HCT116 (cell line): ENCODE data around the gene SH3BP4. TPM values are rescaled to one million over a fixed set of nuclear protein-coding genes. Genes with fewer than 3 reads are reported as not detected.

Experiments
- ATAC-seq: fragments of 200-7000 bp; cut with Tn5 transposase; 2 replicates; pipeline ENCODE4 v1.9.1; 2020; ENCODE audit warnings: mild to moderate bottlenecking, moderate library complexity
- BruUV-seq: library from RNA; stranded (reverse); fragments of 400-500 nt; replicated peaks from 2 replicates; lab custom pipeline; 2021; lab: Mats Ljungman, UMichigan
- CTCF ChIA-PET: fragments of 300-600 bp; sonication (Branson Sonifier 250); formaldehyde crosslinking; loops from one replicate; lab custom pipeline; 2021; ENCODE audit warnings: antibody characterized with exemption; lab: Charles Lee
- POLR2A ChIA-PET: fragments of 300-600, 350-600 bp; sonication (Branson Sonifier 250); formaldehyde crosslinking; loops from one replicate; lab custom pipeline; 2021; ENCODE audit warnings: antibody characterized with exemption; lab: Charles Lee
- RAD21 ChIA-PET, 2 experiments: fragments of 300-600 bp; sonication (Branson Sonifier 250); formaldehyde crosslinking; loops; one replicate each; lab custom pipeline; 2023; ENCODE audit warnings: low total read pairs in 2 of 2; ENCODE audit not compliant: uncharacterized antibody in 2 of 2, unreplicated experiment in 2 of 2, low non-redundant PET in 1 of 2; lab: Charles Lee
- DNase-seq: peaks from one replicate; pipeline ENCODE4 v3.0.0-alpha.2; 2010; ENCODE audit warnings: low read depth, low spot score
- H2AFZ ChIP-seq: fragments of 200-600 bp; shearing (Covaris generic), sonication (generic); 2 replicates; pipeline ENCODE4 v1.6.1; 2017; ENCODE audit warnings: low read depth, mixed run types, mixed read lengths, antibody characterized with exemption, low read length; ENCODE audit not compliant: poor library complexity, severe bottlenecking
- H3K27ac ChIP-seq: 2 replicates; pipeline ENCODE4 v1.5.1; 2012; ENCODE audit warnings: low read depth, low read length
- H3K27me3 ChIP-seq: fragments of 200-600 bp; sonication (generic); 2 replicates; pipeline ENCODE4 v1.6.1; 2016; ENCODE audit warnings: mixed run types, low read length, mixed read lengths; ENCODE audit not compliant: insufficient read depth
- H3K36me3 ChIP-seq, 2 experiments: fragments of 200-500 bp in 1 of 2; fragments of 200-600 bp in 1 of 2; sonication (Bioruptor generic) in 1 of 2; sonication (generic) in 1 of 2; 2 replicates each; pipeline versions ENCODE4 v1.5.1 to v1.6.1; 2014 to 2016; ENCODE audit warnings: low read length in 2 of 2, inconsistent platforms in 1 of 2, mixed read lengths in 1 of 2, mixed run types in 1 of 2; ENCODE audit not compliant: insufficient read depth in 2 of 2, control insufficient read depth in 1 of 2
- H3K4me1 ChIP-seq, 2 experiments: fragments of 200-600 bp in 1 of 2; sonication (generic) in 1 of 2; 2 replicates each; pipeline versions ENCODE4 v1.5.1 to v1.6.1; 2012 to 2017; ENCODE audit warnings: low read length in 2 of 2, inconsistent platforms in 1 of 2, mild to moderate bottlenecking in 1 of 2, mixed read lengths in 1 of 2, mixed run types in 1 of 2, moderate library complexity in 1 of 2; ENCODE audit not compliant: insufficient read depth in 2 of 2, control insufficient read depth in 1 of 2
- H3K4me2 ChIP-seq: fragments of 200-600 bp; sonication (generic); 2 replicates; pipeline ENCODE4 v1.6.1; 2017; ENCODE audit warnings: mixed run types, low read length, mixed read lengths
- H3K4me3 ChIP-seq, 2 experiments: fragments of 200-600 bp in 1 of 2; sonication (generic) in 1 of 2; replicated peaks in 1 of 2; 2 replicates each; pipeline ENCODE4 v1.5.1; 2011 to 2016; ENCODE audit warnings: low read length in 2 of 2, control low read depth in 1 of 2, low read depth in 1 of 2, mild to moderate bottlenecking in 1 of 2, mixed read lengths in 1 of 2, mixed run types in 1 of 2
- H3K79me2 ChIP-seq: fragments of 200-600 bp; sonication (generic); 2 replicates; pipeline ENCODE4 v1.6.1; 2017; ENCODE audit warnings: mild to moderate bottlenecking, mixed run types, low read length, moderate library complexity, mixed read lengths; ENCODE audit not compliant: insufficient read depth
- H3K9ac ChIP-seq: fragments of 200-600 bp; sonication (generic); 2 replicates; pipeline ENCODE4 v1.6.1; 2016; ENCODE audit warnings: low read length, mixed read lengths
- H3K9me2 ChIP-seq: fragments of 200-600 bp; sonication (generic), shearing (Covaris generic); 2 replicates; pipeline ENCODE4 v1.6.1; 2017; ENCODE audit warnings: mixed run types, mild to moderate bottlenecking, moderate library complexity; ENCODE audit not compliant: insufficient read depth
- H3K9me3 ChIP-seq, 2 experiments: fragments of 200-500 bp in 1 of 2; fragments of 200-600 bp in 1 of 2; sonication (Bioruptor generic) in 1 of 2; sonication (generic) in 1 of 2; 2 replicates each; pipeline ENCODE4 v1.6.1; 2014 to 2017; ENCODE audit warnings: low read length in 2 of 2, mixed read lengths in 2 of 2, inconsistent platforms in 1 of 2, low read depth in 1 of 2, mild to moderate bottlenecking in 1 of 2, mixed run types in 1 of 2, moderate library complexity in 1 of 2; ENCODE audit not compliant: control insufficient read depth in 1 of 2, insufficient read depth in 1 of 2
- H4K20me1 ChIP-seq: fragments of 200-600 bp; sonication (generic), shearing (Covaris generic); 2 replicates; pipeline ENCODE4 v1.6.1; 2017; ENCODE audit warnings: mixed run types, mild to moderate bottlenecking, moderate library complexity; ENCODE audit not compliant: insufficient read depth
- EGR1 ChIP-seq: IDR thresholded peaks from 2 replicates; pipeline ENCODE4 v1.6.1; 2012; ENCODE audit warnings: low read depth
- FOSL1 ChIP-seq: IDR thresholded peaks from 2 replicates; pipeline ENCODE4 v1.6.1; 2012; ENCODE audit warnings: low read depth
- JUND ChIP-seq: IDR thresholded peaks from 2 replicates; pipeline ENCODE4 v1.6.1; 2012
- MAX ChIP-seq: IDR thresholded peaks from 2 replicates; pipeline ENCODE4 v1.6.1; 2012
- POLR2AphosphoS5 ChIP-seq: IDR thresholded peaks from 2 replicates; pipeline ENCODE4 v1.6.1; 2011; ENCODE audit warnings: mild to moderate bottlenecking, low read depth, low read length, moderate library complexity
- RAD21 ChIP-seq: IDR thresholded peaks from 2 replicates; pipeline ENCODE4 v1.6.1; 2012; ENCODE audit warnings: low read depth, mild to moderate bottlenecking
- REST ChIP-seq: IDR thresholded peaks from 2 replicates; pipeline ENCODE4 v1.6.1; 2012; ENCODE audit warnings: low read depth
- SIN3A ChIP-seq: IDR thresholded peaks from 2 replicates; pipeline ENCODE4 v1.6.1; 2012; ENCODE audit warnings: low read depth
- TCF7L2 ChIP-seq: IDR thresholded peaks from 2 replicates; pipeline ENCODE4 v1.7.0; 2011; ENCODE audit warnings: borderline replicate concordance, inconsistent platforms; ENCODE audit not compliant: insufficient read depth, insufficient read length; ENCODE audit errors: extremely low read depth
- ZNF274 ChIP-seq: fragments of 200-500 bp; sonication (Bioruptor generic); IDR thresholded peaks from 2 replicates; pipeline ENCODE4 v1.6.1; 2014; ENCODE audit warnings: mild to moderate bottlenecking, low read depth, low read length, inconsistent platforms
- intact Hi-C: fragments of 100-400 bp; cut with micrococcal nuclease; formaldehyde crosslinking; loops from 2 replicates; pipeline ENCODE4 v1.10.0; 2022
- total RNA-seq: library from RNA; stranded (reverse); gene quantifications from one replicate; pipeline ENCODE4 v1.2.1, GENCODE V29; 2021; ENCODE audit not compliant: unreplicated experiment
- TF ChIP-seq, protein P1 (sequence below), 3 experiments: fragments of 200-600 bp in 1 of 3; sonication (generic) in 1 of 3; IDR thresholded peaks in 2 of 3; conservative IDR thresholded peaks in 1 of 3; 2 replicates each; pipeline ENCODE4 v1.5.1; 2012 to 2017; ENCODE audit warnings: low read depth in 2 of 3, low read length in 2 of 3, antibody characterized with exemption in 1 of 3, borderline replicate concordance in 1 of 3, control low read depth in 1 of 3, mild to moderate bottlenecking in 1 of 3, mixed read lengths in 1 of 3, mixed run types in 1 of 3, moderate library complexity in 1 of 3; ENCODE audit not compliant: insufficient read depth in 1 of 3

The SH3BP4 gene
- total RNA-seq, 1 experiment from 2014 or later = 32.9 TPM

GRCh38 chr2:234957834-234958135 lies 6.0 kb downstream of the SH3BP4 start:
- Histone ChIP-seq H3K4me3 (no peak overlapping the region), H3K4me2 (no peak overlapping the region), H3K9me3 (no peaks in the 10 kb centered on the region), H3K27me3 (no peaks in the 10 kb centered on the region), H3K9ac (no peak overlapping the region), H3K4me1 (peaks cover 32 to 54% of the 10 kb centered on the region in 2 experiments), H2AFZ (no peak overlapping the region), H3K27ac (no peak overlapping the region), H4K20me1 (no peaks in the 10 kb centered on the region)
- DNase-seq (no peak), ATAC-seq (no peak)
- BruUV-seq = no TSS peak
- ChIA-PET RAD21 (no interaction called here), CTCF (no interaction called here), POLR2A (no interaction called here)
- TF ChIP-seq REST (no peak), RAD21 (no peak), EGR1 (no peak), MAX (no peak), FOSL1 (no peak), POLR2AphosphoS5 (no peak), ZNF274 (no peak), TCF7L2 (no peak), SIN3A (no peak), JUND (no peak)
- TF ChIP-seq, protein P1, sequence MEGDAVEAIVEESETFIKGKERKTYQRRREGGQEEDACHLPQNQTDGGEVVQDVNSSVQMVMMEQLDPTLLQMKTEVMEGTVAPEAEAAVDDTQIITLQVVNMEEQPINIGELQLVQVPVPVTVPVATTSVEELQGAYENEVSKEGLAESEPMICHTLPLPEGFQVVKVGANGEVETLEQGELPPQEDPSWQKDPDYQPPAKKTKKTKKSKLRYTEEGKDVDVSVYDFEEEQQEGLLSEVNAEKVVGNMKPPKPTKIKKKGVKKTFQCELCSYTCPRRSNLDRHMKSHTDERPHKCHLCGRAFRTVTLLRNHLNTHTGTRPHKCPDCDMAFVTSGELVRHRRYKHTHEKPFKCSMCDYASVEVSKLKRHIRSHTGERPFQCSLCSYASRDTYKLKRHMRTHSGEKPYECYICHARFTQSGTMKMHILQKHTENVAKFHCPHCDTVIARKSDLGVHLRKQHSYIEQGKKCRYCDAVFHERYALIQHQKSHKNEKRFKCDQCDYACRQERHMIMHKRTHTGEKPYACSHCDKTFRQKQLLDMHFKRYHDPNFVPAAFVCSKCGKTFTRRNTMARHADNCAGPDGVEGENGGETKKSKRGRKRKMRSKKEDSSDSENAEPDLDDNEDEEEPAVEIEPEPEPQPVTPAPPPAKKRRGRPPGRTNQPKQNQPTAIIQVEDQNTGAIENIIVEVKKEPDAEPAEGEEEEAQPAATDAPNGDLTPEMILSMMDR (IDR thresholded peaks at IDR 0.05 in 2 of 3, conservative IDR thresholded peaks at IDR 0.05 in 1 of 3; ENCODE audit: borderline replicate concordance in 1 of 3, insufficient read depth in 1 of 3, low read depth in 2 of 3, low read length in 2 of 3) = no peak
- TF ChIP-seq, all 23 proteins: peak for 0
- peaks cover 98% of the 10 kb centered on the region for H3K79me2 ChIP-seq
- H3K9me2 ChIP-seq = no peaks in the 10 kb centered on the region
- intact Hi-C loops = no loop called here
- H3K36me3 ChIP-seq = no peaks in the 10 kb centered on the region
